Keratinocyte (primary cell): ENCODE measurements around the gene SELENON. TPM values are rescaled to one million over a fixed set of nuclear protein-coding genes. Genes with fewer than 3 reads are reported as not detected.
"Not testable (repeated sequence)": the region's sequence is repeated elsewhere in the genome, so short reads cannot be mapped to it uniquely, and the experiment has no call there.

Experiments
- DNase-seq: peaks from one replicate; pipeline ENCODE4 v3.0.0-alpha.2; 2011; ENCODE audit warnings: low read depth, missing footprints, low spot score
- FAIRE-seq: peaks from 2 replicates; lab custom pipeline; 2011; peaks lifted over from hg19 to GRCh38; lab: Jason Lieb, UNC
- H2AFZ ChIP-seq: 2 replicates; pipeline ENCODE4 v1.6.0; 2012; ENCODE audit warnings: low read length, control low read depth, inconsistent platforms; ENCODE audit not compliant: control insufficient read depth
- H3K27ac ChIP-seq: 2 replicates; pipeline ENCODE4 v1.5.1; 2011; ENCODE audit warnings: low read length; ENCODE audit not compliant: control insufficient read depth, insufficient read depth
- H3K27me3 ChIP-seq: 3 replicates; pipeline ENCODE4 v1.6.0; 2011; ENCODE audit warnings: low read length; ENCODE audit not compliant: control insufficient read depth, insufficient read depth; ENCODE audit errors: extremely low read depth
- H3K36me3 ChIP-seq, 2 experiments: 2 replicates in 1 of 2; 3 replicates in 1 of 2; pipeline ENCODE4 v1.5.1; 2011; ENCODE audit warnings: low read length in 2 of 2, mild to moderate bottlenecking in 1 of 2; ENCODE audit not compliant: control insufficient read depth in 2 of 2, insufficient read depth in 2 of 2; ENCODE audit errors: extremely low read depth in 1 of 2
- H3K4me1 ChIP-seq: 3 replicates; pipeline ENCODE4 v1.5.1; 2011; ENCODE audit warnings: low read length; ENCODE audit not compliant: control insufficient read depth, insufficient read depth; ENCODE audit errors: extremely low read depth
- H3K4me2 ChIP-seq: 3 replicates; pipeline ENCODE4 v1.6.0; 2011; ENCODE audit warnings: low read depth, low read length; ENCODE audit not compliant: control insufficient read depth, insufficient read depth; ENCODE audit errors: extremely low read depth
- H3K4me3 ChIP-seq, 3 experiments: fragments of 200-600 bp in 1 of 3; sonication (generic) in 1 of 3; 2 replicates in 2 of 3; 3 replicates in 1 of 3; pipeline ENCODE4 v1.5.1; 2011 to 2016; ENCODE audit warnings: low read length in 3 of 3, mild to moderate bottlenecking in 3 of 3, control low read depth in 2 of 3, inconsistent platforms in 1 of 3, low read depth in 1 of 3, mixed read lengths in 1 of 3, mixed run types in 1 of 3, moderate library complexity in 1 of 3; ENCODE audit not compliant: control insufficient read depth in 2 of 3, insufficient read depth in 2 of 3; ENCODE audit errors: extremely low read depth in 1 of 3
- H3K79me2 ChIP-seq: 2 replicates; pipeline ENCODE4 v1.6.0; 2012; ENCODE audit warnings: low read length; ENCODE audit not compliant: control insufficient read depth, insufficient read depth
- H3K9ac ChIP-seq: 3 replicates; pipeline ENCODE4 v1.6.0; 2011; ENCODE audit warnings: low read length; ENCODE audit not compliant: control insufficient read depth, insufficient read depth; ENCODE audit errors: extremely low read depth
- H3K9me1 ChIP-seq: 3 replicates; pipeline ENCODE4 v1.6.0; 2011; ENCODE audit warnings: low read length; ENCODE audit not compliant: control insufficient read depth, insufficient read depth; ENCODE audit errors: extremely low read depth
- H3K9me3 ChIP-seq: 2 replicates; pipeline ENCODE4 v1.5.1; 2012; ENCODE audit warnings: low read depth, low read length; ENCODE audit not compliant: control insufficient read depth
- H4K20me1 ChIP-seq: 3 replicates; pipeline ENCODE4 v1.6.0; 2011; ENCODE audit warnings: low read length; ENCODE audit not compliant: control insufficient read depth, insufficient read depth; ENCODE audit errors: extremely low read depth
- CTCF ChIP-seq, 3 experiments: IDR thresholded peaks in 1 of 3; conservative IDR thresholded peaks in 1 of 3; optimal IDR thresholded peaks in 1 of 3; 2 replicates in 2 of 3; 3 replicates in 1 of 3; pipeline versions ENCODE3 to v1.5.1; 2011; ENCODE audit warnings: low read length in 3 of 3, mild to moderate bottlenecking in 3 of 3, moderate library complexity in 2 of 3, control low read depth in 1 of 3, inconsistent platforms in 1 of 3; ENCODE audit not compliant: insufficient read depth in 2 of 3; ENCODE audit errors: extremely low read depth in 1 of 3
- EZH2 ChIP-seq: IDR thresholded peaks from one replicate; pipeline ENCODE4 v1.6.1; 2012; ENCODE audit warnings: inconsistent platforms, mild to moderate bottlenecking, low read length, moderate library complexity
- dilution Hi-C: fragments of 300-500 bp; cut with MboI; formaldehyde crosslinking; loops from one replicate; pipeline ENCODE4 v1.7.0; 2020; ENCODE audit warnings: low sequenced_read_pairs; ENCODE audit not compliant: extremely low pct_ligation_motif_present
- polyA plus RNA-seq, 5 experiments: library from polyadenylated mRNA; depleted of rRNA in 3 of 5; stranded (reverse) in 3 of 5; stranded (forward) in 1 of 5; unstranded in 1 of 5; fragments of >200 nt; gene quantifications; 1 replicate in 1 of 5; 2 replicates in 3 of 5; 3 replicates in 1 of 5; pipeline versions ENCODE4 v1.2.1 to v1.2.3, GENCODE V29; 2011 to 2012; ENCODE audit warnings: missing spikeins in 2 of 5, low read depth in 1 of 5, low replicate concordance in 1 of 5

SELENON gene
- polyA plus RNA-seq, 1 donor (not counting 4 experiments of a cell fraction or from before 2014, with no cell fraction given) = 15.4 TPM

- Histone ChIP-seq H3K79me2 (peaks cover 18% of the 10 kb centered on the region), H3K4me1 (peaks cover 6% of the 10 kb centered on the region), H3K27me3 (no peaks in the 10 kb centered on the region), H2AFZ (no peak overlapping the region), H3K9me1 (no peaks in the 10 kb centered on the region), H4K20me1 (no peaks in the 10 kb centered on the region), H3K4me2 (no peak overlapping the region), H3K27ac (no peak overlapping the region), H3K4me3 (no peak overlapping the region), H3K36me3 (peaks cover 5 to 20% of the 10 kb centered on the region in 2 experiments), H3K9ac (no peak overlapping the region), H3K9me3 (no peaks in the 10 kb centered on the region)
- FAIRE-seq = no peak
- DNase-seq = no peak
- TF ChIP-seq EZH2 = no peak
- TF ChIP-seq CTCF (optimal IDR thresholded peaks at IDR 0.05 in 1 of 3, IDR thresholded peaks at IDR 0.05 in 1 of 3, conservative IDR thresholded peaks at IDR 0.05 in 1 of 3; ENCODE audit: extremely low read depth in 1 of 3, insufficient read depth in 2 of 3, low read length in 3 of 3) = no peak
- dilution Hi-C loops = no loop called here
These were observed 36.7 kb downstream of the SELENON start for GRCh38 chr1:25836695-25837094.

- Histone ChIP-seq H3K27ac (no peak overlapping the region), H3K9me1 (no peaks in the 10 kb centered on the region), H3K4me1 (peaks cover 6% of the 10 kb centered on the region), H3K9me3 (no peaks in the 10 kb centered on the region), H4K20me1 (no peaks in the 10 kb centered on the region), H2AFZ (no peak overlapping the region), H3K4me2 (no peak overlapping the region), H3K9ac (no peak overlapping the region), H3K36me3 (peaks cover 3 to 17% of the 10 kb centered on the region in 2 experiments), H3K79me2 (peaks cover 25% of the 10 kb centered on the region), H3K27me3 (no peaks in the 10 kb centered on the region), H3K4me3 (no peak overlapping the region)
- TF ChIP-seq CTCF (optimal IDR thresholded peaks at IDR 0.05 in 1 of 3, IDR thresholded peaks at IDR 0.05 in 1 of 3, conservative IDR thresholded peaks at IDR 0.05 in 1 of 3; ENCODE audit: extremely low read depth in 1 of 3, insufficient read depth in 2 of 3, low read length in 3 of 3) (peak in 2 of 3 experiments; percentile 48 to 53), EZH2 (no peak)
- FAIRE-seq (peak; percentile 39), DNase-seq (no peak)
- dilution Hi-C loops = no loop called here
These were observed 37.4 kb downstream of the SELENON start for GRCh38 chr1:25837262-25837875.

- peaks cover 36% of the 10 kb centered on the region for H3K79me2 ChIP-seq
- dilution Hi-C loops = not testable (repeated sequence)
These were observed 39.8 kb downstream of the SELENON start for GRCh38 chr1:25839808-25840207.

More at GRCh38 chr1:25839808-25840207, 39.8 kb downstream of the SELENON start:
- DNase-seq, H3K4me1 ChIP-seq, H2AFZ ChIP-seq, H3K9me1 ChIP-seq, H3K27ac ChIP-seq, H3K27me3 ChIP-seq, H3K9ac ChIP-seq, FAIRE-seq, H3K9me3 ChIP-seq, H4K20me1 ChIP-seq, H3K4me2 ChIP-seq, H3K4me3 ChIP-seq: not testable (repeated sequence)
- H3K36me3 ChIP-seq = peaks cover 3 to 13% of the 10 kb centered on the region in 2 experiments
